A549 treated with GW870086 at 1 μM for 4 hours (cell line): Measurements from ENCODE around the gene SPATA21. TPM values are rescaled to one million over a fixed set of nuclear protein-coding genes. Genes with fewer than 3 reads are reported as not detected.

Experiments
- total RNA-seq: library from RNA; stranded (reverse); fragments of 200-300 nt; extraction: Qiagen RNA extraction; gene quantifications from 5 replicates; pipeline ENCODE4 v1.2.3, GENCODE V29; 2022; ENCODE audit warnings: low read depth

SPATA21 gene
- total RNA-seq = 0.05 to 0.11 TPM (median 0.06 TPM) in 4 of 5 replicates, not detected in the other

GRCh38 chr1:16436946-16437474, at the start of gene SPATA21:
TSS of gene SPATA21 (minus strand) at chr1:16437424. CDS start at chr1:16431371, 6,053 bp downstream.

GRCh38 chr1:16440470-16441281, 3.5 kb upstream of the SPATA21 start, which contains the start of gene NECAP2:
TSS of gene NECAP2 (plus strand) at chr1:16440724. CDS start at chr1:16440762, 38 bp downstream.

GRCh38 chr1:16366722-16367257, 70.4 kb downstream of the SPATA21 start, which contains the start of gene SZRD1:
TSS of gene SZRD1 (plus strand) at chr1:16367242. CDS start at chr1:16367258, 16 bp downstream.

GRCh38 chr1:16351994-16352841, 85.0 kb downstream of the SPATA21 start, which contains the start of gene FBXO42:
TSS of gene FBXO42 (minus strand) at chr1:16352480. CDS start at chr1:16315418, 37,062 bp downstream.

Other genes starting within 250 kb of the SPATA21 start
- 5.6 to 6.6 TPM (median 6.3 TPM) in 5 replicates for gene ARHGEF19, start 224.8 kb downstream of the SPATA21 start, total RNA-seq
- 3.2 to 4.3 TPM (median 3.4 TPM) in 5 replicates for gene CPLANE2, start 200.2 kb downstream of the SPATA21 start, total RNA-seq
- gene FBXO42, start 84.9 kb downstream of the SPATA21 start, total RNA-seq = 7.4 to 9.7 TPM (median 8.8 TPM) in 5 replicates
- 72.6 to 93.5 TPM (median 90.7 TPM) in 5 replicates for gene SZRD1, start 70.2 kb downstream of the SPATA21 start, total RNA-seq
- gene NECAP2, start 3.3 kb upstream of the SPATA21 start, total RNA-seq = 39.7 to 44.5 TPM (median 41.2 TPM) in 5 replicates
- gene RNU1-1, start 76.9 kb upstream of the SPATA21 start, total RNA-seq = 36.3 TPM in 1 of 5 replicates, not detected in the others
- gene NBPF1, start 176.1 kb upstream of the SPATA21 start, total RNA-seq = 16.0 to 24.3 TPM (median 21.1 TPM) in 5 replicates
- gene RNU1-3, start 229.5 kb upstream of the SPATA21 start, total RNA-seq = 36.3 TPM in 1 of 5 replicates, not detected in the others